HG02623 (cell line): Measurements from ENCODE around the gene TNNC1.

Source experiments
- ATAC-seq: cut with Tn5 transposase; IDR thresholded peaks from one replicate; pipeline ENCODE4 v1.9.1; 2021; ENCODE audit warnings: moderate library complexity; ENCODE audit not compliant: unreplicated experiment

The TNNC1 gene

DNA sequence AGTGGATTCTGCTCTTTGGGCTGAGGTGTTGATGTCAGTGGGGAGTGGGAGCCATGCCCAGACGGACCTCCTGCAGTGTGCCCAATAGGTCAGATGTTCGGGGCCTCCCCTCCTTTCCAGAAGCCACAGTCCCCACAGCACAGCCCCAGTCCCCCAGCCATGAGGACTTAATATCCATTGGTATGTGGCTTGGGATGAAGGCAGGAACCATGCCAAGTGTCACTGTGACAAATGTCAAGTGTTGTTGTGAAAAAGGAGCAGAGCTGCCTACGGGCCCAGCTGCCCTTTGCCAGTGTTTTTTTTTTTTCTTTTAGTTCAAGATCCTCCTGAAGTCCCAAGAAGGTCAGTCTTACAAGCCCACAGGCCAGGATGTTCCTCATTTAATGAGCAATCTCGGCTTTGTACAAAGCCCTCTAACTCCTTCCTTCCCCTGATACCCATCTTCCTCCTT lies 21.1 kb downstream of the TNNC1 start:
- ATAC-seq = no peak

DNA sequence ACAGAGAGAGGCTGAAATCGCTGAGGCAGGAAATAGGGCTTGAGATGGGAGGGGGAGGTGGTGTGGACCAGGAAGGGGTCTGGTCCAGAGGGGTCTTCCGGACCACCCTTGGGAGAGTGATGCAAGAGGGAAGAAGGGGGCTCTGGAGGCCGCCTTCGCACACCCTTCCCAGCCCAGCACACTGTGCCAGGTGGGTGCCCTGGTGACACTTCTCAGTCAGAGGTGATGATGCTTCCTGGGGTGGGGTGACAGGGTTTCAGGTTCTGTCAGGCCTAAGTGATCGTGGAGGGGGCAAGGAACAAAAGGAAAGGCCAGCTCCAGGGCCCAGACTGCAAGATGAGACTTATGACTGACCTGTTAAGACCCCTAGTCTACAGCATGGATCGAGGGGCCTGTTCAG lies 21.6 kb downstream of the TNNC1 start:
- ATAC-seq = no peak

DNA sequence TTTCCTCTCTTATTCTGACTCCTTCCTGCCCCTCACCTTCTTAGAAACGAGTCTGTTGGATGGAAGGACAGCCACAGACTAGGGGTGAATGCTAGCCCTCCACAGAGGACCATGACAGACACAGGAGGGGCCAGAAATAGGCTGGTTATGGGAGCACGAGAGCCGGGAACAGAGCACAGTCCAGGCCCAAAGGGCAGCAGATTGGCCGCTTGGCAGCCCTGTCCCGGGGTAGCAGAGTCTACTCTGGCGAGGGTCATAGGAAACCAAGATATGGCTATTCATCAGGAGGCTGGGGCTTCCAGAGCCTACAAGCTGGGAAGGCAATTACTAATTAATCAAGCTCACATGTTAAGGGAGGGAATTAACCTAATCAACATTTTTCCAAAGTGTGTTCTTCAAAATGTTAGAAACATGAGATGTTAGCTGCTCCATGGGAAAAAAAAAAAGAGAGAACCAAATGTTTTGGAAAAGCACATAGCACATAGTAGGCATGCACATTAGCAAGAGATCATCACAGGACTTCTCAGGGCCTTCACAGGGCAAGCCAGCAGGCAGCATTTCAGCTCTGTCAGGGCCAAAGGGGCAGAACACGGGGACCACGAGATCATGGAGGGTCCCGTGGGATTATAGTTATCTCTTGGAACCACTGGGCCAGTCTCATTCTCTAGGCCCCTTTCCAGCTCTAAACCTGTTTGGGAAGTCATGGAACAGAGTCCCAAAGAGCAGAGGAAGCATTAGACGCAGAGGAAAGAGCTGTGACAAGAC lies 22.2 kb downstream of the TNNC1 start:
- ATAC-seq = no peak

DNA sequence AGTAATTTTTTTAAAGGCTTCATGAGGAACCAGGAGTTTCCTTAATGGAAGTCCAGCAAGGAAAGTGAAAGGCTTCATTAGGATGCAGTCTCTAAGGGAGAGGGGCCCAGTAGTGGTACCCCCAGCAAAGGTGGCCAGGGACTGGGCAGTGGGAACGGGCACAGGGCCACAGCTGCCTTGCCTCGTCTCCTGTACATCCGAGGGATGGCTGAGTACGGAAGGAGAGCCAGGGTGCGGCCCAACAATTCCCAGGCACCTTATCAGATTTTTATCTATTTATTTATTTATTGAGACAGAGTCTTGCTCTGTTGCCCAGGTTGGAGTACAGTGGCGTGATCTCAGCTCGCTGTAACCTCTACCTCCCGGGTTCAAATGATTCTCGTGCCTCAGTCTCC lies 23.4 kb downstream of the TNNC1 start:
- no peak for ATAC-seq

DNA sequence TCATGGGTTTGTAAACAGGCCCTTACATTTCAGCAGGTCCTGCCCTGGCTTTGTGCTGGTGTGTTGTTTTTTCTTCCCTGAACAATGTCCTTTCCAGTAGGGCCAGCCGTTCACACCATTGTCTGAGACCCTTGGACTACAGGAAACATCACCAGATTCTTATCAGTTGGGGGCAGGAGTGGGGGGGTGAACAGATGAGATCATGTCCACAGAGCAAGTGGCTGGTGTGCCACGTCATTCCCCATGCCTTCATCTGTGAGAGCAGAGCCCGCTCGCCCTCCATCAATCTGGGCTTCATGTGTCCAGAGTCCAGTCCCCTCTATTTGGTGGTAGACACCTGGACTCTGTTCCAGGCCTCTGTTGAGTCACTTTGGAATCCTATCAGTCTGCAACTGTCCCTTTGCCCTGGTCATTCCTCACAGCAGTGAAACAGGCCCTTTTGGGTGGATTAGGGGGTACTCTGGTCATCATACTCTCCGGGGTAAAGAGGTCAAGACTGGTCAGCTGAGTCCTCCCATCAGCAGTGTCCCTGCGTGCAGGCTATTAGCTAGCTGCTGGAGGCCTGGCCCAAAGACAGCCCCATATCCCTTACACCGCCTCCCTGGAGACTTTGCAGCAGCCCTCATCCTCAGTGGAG lies 23.9 kb downstream of the TNNC1 start:
- ATAC-seq = no peak

DNA sequence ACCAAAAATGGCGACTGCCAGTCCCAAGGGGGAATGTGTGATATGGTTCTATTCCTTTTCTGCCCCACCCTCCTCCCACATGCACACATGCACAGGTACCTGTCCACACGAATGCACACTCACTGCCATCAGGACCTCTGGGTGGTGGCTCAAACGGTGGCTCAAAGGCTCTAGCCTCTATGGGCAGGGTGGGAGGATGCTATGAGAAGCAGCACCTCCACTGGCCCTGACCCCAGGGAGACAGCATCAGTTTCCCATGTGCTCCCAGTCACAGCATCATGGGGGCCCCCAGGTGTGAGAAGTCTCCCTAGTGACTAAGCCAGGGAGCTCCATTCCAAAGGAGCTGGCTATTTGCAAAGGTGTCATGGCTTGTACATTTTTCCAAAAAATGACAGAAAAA lies 24.8 kb downstream of the TNNC1 start:
- ATAC-seq = no peak

DNA sequence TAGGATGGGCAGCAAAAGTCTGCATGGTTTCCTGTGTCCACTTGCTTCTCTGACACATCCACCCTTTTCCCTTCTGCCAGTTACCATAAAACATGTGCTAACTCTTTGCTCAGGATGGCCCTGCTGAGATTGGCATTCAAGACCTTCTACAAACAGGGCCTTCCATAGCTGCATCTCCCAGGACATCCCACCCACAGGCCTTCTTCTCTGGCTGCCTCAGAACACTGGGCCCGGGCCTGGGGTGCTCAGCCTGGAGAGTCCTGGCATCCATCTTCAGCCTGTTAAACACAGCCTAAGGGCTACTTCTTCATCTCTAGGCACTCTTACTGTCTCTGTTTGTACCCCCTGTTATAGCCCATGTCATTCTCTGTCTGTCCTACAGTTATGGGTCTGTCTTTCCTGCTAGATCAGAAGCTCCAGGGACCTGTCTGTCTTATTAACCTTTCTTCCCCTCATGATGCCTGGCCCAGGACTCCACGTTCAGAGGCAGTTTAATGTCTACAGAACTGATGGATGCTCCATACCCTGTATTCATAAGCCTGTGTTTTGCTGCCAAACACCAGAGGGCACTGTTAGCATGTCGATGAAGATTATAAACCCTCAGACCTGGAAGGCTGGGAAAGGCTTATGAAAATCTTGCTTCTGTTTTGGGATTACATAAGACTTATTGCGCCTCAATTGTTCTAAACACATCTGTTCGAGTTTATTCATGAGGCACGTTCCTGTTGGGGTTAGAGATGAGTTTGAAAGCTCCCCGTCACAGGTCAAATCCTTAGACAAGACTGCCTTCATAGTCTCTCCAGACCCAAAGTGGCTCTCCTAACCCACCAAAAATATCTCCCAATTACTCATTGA lies 25.5 kb downstream of the TNNC1 start:
- no peak for ATAC-seq

DNA sequence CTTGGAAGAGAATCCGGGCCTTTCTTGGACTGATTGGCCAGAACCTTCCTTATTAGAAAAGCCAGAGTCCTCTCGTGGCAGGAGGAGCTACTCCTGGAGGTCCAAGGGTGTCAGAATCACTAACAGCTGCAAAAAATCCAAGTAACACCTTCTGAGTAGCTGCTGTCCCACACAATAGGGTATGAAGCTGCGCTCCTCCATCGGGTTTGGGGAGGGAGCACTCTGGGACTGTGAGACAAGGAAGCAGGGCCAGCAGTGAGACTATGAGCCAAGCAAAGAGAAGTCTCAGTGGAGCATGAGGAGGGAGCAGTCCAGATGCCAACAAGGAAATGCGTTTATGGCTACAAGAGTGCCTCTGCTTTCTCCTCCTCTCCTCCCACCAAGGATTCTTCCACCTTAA lies 30.7 kb downstream of the TNNC1 start:
- ATAC-seq = no peak

DNA sequence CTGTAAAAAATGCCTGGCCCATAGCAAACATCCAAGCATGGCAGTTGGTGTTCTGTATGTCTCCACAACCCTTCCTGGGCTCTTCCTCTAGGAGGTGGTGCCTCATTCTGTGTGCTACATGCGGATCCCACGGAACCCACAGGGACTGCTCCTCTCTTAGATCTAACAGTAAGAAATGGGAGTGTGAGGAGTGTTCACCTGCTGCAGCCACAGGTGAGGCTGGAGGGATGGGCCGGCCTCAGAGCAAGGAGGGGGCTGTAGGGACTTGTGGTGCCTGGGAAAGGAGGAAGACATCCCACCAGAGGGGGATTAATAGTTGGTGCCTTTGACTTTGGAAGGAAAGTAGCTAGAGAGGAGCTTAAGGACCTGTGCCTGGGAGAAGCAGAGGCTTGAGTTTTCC lies 31.2 kb downstream of the TNNC1 start:
- ATAC-seq = no peak

DNA sequence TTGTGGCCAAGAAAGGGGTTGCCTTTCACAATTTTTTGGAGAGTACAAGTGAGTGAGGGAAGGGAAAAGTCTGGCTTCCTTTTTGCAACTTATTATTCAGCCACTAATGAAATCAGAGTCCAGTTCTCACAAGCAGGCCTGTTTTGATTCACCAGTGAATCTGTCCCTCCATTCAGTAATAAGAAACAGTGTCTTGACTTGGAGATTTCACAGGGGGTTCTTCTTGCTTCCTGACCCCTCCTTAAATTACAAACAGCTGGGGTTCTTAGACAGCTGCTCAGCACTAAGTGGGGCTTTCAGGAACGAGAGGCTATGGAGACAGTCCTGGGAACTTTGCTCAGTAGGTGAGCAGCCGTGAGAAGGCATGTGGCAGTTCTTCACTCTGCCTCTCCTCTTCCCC lies 33.5 kb downstream of the TNNC1 start:
- ATAC-seq = no peak

DNA sequence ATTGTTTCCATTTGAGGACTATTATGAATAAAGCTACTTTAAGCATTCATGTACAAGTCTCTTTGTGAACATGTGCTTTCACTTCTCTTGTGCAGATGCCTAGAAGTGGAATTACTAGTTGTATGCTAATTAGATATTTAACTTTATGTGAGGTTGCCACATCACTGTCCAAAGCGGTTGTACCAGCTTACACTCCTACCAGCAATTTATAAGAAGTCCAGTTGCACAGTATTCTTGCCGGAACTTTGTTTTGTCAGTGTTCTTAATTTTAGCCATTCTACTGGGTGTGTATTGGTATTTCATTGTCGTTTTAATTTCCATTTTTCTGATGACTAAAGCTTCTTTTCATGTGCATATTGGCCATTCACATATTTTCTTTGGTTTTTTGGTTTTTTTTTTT lies 38.0 kb downstream of the TNNC1 start:
- no peak for ATAC-seq

DNA sequence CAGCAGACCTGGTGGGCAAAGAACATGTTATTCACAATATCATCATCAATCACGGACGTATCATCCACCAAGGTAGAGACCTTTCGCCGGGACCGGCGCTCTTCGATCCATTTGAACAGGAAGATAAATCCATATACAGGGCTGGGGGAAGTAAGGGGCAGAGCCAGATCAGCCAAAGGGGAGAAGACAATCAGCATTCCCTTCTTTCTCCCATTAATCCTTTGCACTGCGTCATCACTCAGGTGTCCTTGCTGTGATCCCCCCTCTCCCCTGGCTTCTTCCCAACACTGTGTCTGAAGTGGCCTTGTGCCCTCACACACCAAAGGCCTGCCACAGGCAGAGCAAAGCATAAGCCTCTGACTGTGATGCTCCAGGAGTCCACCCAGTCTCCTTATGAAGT lies 45.4 kb downstream of the TNNC1 start:
- ATAC-seq = no peak

DNA sequence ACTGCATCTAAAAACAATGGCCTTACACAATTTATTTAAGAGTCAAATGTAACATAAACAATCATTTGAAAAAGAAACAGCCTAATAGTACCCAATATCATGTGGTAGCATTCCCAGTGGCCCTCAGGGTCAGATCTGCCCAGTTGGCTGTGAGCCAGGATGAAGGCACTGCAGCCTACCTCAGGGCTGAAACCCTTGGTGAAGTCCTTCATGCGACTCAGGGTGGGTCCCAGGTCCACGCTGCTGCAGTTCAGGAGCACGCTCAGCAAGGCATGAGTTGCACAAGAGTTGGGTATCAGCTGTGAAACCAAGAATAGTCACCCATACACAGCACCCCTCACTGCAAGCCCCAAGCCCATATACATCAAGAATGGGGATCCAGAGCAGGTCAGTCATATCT lies 46.1 kb downstream of the TNNC1 start:
- no peak for ATAC-seq

DNA sequence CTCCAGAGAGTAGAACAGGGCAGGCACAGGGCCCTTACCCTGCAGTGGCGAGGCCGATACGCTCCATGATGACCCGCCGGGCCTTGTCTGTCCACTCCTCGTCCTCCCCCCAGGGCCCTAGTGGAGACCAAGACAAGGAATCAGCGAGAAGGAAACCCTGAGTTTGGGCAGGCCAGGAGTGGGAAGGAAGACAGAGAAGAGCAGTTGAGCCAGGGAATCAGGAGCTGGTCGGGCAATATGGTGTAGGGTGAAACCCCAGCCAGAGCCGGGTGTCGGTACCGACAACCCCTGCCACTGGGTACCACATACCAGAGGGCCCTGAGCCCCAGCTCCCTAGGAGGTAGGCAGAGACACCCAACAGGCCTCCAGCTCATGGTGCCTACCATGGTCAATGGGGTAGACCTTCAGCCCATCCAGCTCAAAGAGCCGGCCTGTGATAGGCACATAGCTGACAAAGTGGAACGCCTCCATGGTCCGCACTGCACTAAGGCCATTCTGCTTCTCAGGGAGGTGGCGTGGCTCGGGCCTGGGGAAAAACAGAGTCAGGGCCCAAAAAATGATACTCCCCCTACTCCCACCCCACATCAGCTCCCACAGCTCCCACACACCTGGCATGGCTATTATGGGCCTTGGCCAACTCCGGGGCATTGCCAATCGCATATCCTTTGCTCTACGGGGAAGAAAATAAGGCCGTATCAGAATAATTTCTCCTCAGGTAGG lies 46.9 kb downstream of the TNNC1 start:
- no peak for ATAC-seq

DNA sequence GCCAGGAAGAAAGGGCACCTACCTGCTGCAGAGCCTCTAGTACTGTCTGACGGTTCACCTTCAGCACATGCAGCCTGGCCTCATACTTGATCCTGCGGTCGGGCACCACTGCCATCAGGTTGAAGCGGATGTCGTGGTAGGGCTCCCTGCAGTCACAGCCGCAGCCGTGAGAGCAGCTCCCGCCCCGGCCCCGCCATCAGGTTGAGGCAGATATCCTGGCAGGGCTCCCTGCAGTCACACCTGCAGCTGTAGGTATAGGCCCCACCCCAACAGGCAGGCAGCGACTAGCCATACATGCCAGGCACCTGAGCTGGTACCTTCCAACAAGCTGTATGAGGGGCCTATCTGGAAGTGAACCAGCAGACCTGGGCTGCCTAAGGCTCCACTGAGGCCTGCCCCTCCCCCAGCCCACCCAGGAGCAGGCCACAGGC lies 47.6 kb downstream of the TNNC1 start:
- ATAC-seq = no peak

DNA sequence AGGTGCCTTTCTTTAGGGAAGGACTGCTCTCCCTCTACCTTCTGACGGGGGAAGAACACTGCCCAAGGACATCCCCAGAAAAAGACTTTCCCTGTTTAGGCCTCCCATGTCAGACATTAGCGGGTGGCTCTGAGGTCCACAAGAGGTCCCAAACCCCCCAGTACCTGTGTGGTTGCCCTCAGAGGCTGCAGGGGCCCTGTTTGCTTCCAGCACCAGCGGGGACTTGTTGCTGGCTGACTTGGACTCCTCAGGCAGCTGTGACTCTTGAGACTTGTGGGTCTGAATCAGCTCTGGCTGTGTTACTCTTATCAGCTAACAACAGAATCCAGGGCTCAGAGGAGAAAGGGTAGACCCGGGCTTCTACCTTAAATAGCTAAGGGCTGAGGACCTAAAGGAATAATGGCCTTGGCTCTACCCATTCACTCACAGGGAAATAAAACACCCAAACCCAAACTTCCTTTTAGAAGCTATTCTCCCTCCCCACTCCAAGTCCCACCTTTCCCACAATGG lies 48.2 kb downstream of the TNNC1 start:
- ATAC-seq = no peak

DNA sequence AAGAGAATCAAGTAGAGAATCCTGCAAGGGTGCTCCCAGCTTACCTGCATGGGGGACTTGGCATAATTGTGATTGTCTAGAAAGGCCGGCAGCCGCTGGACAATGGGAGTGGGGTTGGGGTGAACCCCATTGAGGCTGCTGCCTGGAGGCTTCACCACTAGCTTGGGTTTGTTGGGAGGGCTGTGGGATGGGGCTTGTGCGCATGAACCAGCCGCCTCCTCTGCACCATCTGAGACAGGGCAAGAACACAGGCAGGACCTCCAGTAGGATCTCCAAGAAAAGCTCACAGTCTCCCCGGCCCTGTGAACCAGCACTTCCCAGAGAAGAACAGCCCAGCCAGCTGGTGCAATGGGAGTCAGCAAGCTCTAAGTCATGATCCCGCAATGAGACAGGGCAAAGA lies 48.8 kb downstream of the TNNC1 start:
- ATAC-seq = no peak

DNA sequence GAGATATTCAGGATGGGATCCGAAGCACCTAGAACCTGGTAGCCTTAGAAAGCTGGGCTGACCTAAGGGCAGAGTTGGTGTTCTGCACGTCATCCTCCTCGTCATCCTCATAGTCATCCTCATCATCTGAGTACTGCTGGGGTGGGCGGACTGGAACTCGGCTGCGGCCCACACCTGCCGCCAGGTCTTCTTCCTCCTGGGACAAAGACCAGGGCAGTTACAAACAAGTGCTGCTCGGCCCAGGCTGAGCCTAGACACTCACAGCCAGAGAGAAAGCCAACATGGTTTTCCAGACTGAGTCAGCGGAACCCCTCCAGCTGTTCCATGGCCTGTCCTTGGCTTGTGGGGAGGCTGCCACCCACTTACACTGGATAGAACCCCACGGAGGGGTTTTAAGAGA lies 49.5 kb downstream of the TNNC1 start:
- ATAC-seq = no peak

DNA sequence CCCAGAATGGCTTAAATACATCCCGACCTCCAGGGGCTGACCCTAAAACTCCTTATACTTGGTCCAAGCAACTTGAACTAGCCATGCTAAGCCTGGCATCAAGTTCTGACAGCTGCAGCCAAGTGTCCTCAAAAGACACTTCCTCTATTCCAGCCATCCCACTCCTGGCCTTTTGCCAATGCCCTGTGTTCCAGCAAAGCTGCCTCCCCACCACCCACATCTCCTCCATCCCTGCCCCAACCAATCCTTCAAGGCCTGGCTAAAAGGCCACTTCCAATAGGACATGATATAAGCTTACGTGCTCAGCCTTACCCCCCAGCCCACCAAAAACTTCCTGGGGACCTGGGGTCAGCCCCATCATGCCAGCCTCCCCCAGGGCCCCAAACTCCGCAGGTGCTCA lies 49.9 kb downstream of the TNNC1 start:
- no peak for ATAC-seq

DNA sequence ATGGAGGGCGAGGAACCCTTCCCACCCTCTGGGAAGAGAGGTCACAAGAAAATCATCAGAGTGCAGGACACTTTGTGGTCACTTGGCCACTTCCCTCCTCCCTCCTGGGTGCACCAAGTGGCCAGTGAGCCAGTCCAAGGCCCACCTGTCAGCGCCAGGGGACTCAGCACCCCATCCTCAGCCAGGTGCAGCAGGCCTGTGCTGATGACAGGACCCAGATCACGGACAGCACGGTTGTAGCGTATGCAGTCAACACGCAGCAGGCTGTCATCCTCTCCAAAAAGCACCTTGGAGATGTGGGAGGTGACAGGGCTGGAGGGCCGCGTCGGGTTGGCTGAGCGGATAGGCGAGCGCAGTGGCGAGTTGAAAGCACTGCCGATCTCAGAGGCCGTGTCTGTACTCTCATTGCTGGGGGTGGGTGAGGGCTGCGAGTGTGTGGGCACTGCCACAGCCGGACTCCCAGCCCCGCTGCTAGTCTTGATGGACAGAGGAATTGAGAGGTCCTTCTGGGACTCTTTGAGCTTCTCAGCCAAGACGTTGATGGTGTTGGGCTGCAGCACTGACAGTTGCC lies 50.5 kb downstream of the TNNC1 start:
- ATAC-seq = no peak
